Panc1 (cell line): ENCODE measurements around the gene CCDC90B.

Source experiments
- CTCF ChIP-seq: fragments of 450-650 bp; IDR thresholded peaks from 2 replicates; pipeline ENCODE4 v1.5.1; 2017; ENCODE audit warnings: mild to moderate bottlenecking
- REST ChIP-seq, 2 experiments: IDR thresholded peaks; 2 replicates each; pipeline ENCODE4 v1.6.1; 2011 to 2012; ENCODE audit warnings: low read depth in 2 of 2, control low read depth in 1 of 2, low read length in 1 of 2, mild to moderate bottlenecking in 1 of 2, moderate library complexity in 1 of 2; ENCODE audit not compliant: insufficient read depth in 1 of 2
- SIN3A ChIP-seq: IDR thresholded peaks from 2 replicates; pipeline ENCODE4 v1.6.1; 2012; ENCODE audit warnings: low read depth, mild to moderate bottlenecking, low read length, moderate library complexity, borderline replicate concordance; ENCODE audit not compliant: insufficient read depth
- TCF7L2 ChIP-seq: IDR thresholded peaks from 2 replicates; pipeline ENCODE4 v1.6.1; 2011; ENCODE audit warnings: mild to moderate bottlenecking, low read depth, low read length, inconsistent platforms

- TF ChIP-seq CTCF (no peak), REST (IDR thresholded peaks at IDR 0.05; ENCODE audit: insufficient read depth in 1 of 2, low read depth in 2 of 2, low read length in 1 of 2) (no peak), TCF7L2 (no peak), SIN3A (no peak)
Measured at GRCh38 chr11:83252941-83253340, 33.2 kb downstream of the CCDC90B start.
